AG09309 (cell line): ENCODE results near the gene STX4.

Source experiments
- DNase-seq: peaks from one replicate; pipeline ENCODE4 v3.0.0-alpha.2; 2010; ENCODE audit warnings: low read depth
- H3K4me3 ChIP-seq: 2 replicates; pipeline ENCODE4 v1.5.1; 2011; ENCODE audit warnings: mild to moderate bottlenecking, low read depth, low read length, moderate library complexity; ENCODE audit not compliant: control insufficient read depth
- CTCF ChIP-seq: IDR thresholded peaks from 2 replicates; pipeline ENCODE4 v1.5.1; 2011; ENCODE audit warnings: mild to moderate bottlenecking, low read depth, low read length, inconsistent platforms; ENCODE audit not compliant: insufficient read depth, control insufficient read depth; ENCODE audit errors: missing control alignments

Gene STX4

GRCh38 chr16:31032736-31033708 is at the start of gene STX4:
TSS of gene STX4 (plus strand) at chr16:31033558. CDS start at chr16:31033806, 248 bp downstream.
- peak; percentile 14 for TF ChIP-seq CTCF
- DNase-seq, result peak; percentile 86

GRCh38 chr16:30983898-30984610 is 49.3 kb upstream of the STX4 start:
- H3K4me3 ChIP-seq, result no peak overlapping the region
- DNase-seq, result no peak
- TF ChIP-seq CTCF, result no peak

More at GRCh38 chr16:31032736-31033708, at the start of gene STX4:
- peak within 1 kb of the TSS; percentile 56 for H3K4me3 ChIP-seq

- DNase-seq, result no peak
- H3K4me3 ChIP-seq, result peak within 1 kb of the TSS; percentile 48
- TF ChIP-seq CTCF, result peak; percentile 97
Measured at GRCh38 chr16:30984669-30985400, 48.5 kb upstream of the STX4 start, which contains the start of gene HSD3B7. TSS of gene HSD3B7 (plus strand) at chr16:30985207. CDS start at chr16:30985659, 452 bp downstream.

GRCh38 chr16:30985401-30986128 is 47.8 kb upstream of the STX4 start:
- H3K4me3 ChIP-seq, result peak overlapping the region; percentile 48
- DNase-seq, result no peak
- TF ChIP-seq CTCF, result no peak

GRCh38 chr16:30986129-30986991 is 47.0 kb upstream of the STX4 start:
- no peak for TF ChIP-seq CTCF

More at GRCh38 chr16:30986129-30986991, 47.0 kb upstream of the STX4 start:
- no peak for DNase-seq
- H3K4me3 ChIP-seq, result no peak overlapping the region
